ENCODE data around the gene CCDC33.

Gene CCDC33

GRCh38 chr15:74384881-74385643 lies 148.9 kb downstream of the CCDC33 start:
- Histone ChIP-seq H3K4me3 (ENCODE audit: low read length) (peak overlapping the region; percentile 59), H3K9ac (ENCODE audit: low read length) (peak overlapping the region; percentile 89), H3K27ac (ENCODE audit: low read length) (peak overlapping the region; percentile 95), H3K4me1 (ENCODE audit: low read length) (peaks cover 97% of the 10 kb centered on the region), H3K27me3 (ENCODE audit: low read depth, low read length) (no peaks in the 10 kb centered on the region), H4K20me1 (ENCODE audit: insufficient read depth, low read length) (no peaks in the 10 kb centered on the region), H3K36me3 (replicated peaks; ENCODE audit: low read depth, low read length) (no peaks in the 10 kb centered on the region), H3K9me3 (ENCODE audit: insufficient read depth, low read length) (no peaks in the 10 kb centered on the region), H3K4me2 (ENCODE audit: low read length) (peak overlapping the region; percentile 83), H3K79me2 (ENCODE audit: low read length) (peaks cover 23% of the 10 kb centered on the region), H2AFZ (ENCODE audit: low read depth, low read length) (no peak overlapping the region)
- no peak for TF ChIP-seq EZH2phosphoT487 (IDR thresholded peaks at IDR 0.05; ENCODE audit: low read depth)
- no peak for TF ChIP-seq CTCF (IDR thresholded peaks at IDR 0.05; ENCODE audit: low read depth, low read length)

- Histone ChIP-seq H3K4me2 (ENCODE audit: low read length) (peak overlapping the region; percentile 79), H3K4me3 (ENCODE audit: low read length) (peak overlapping the region; percentile 42), H3K27me3 (ENCODE audit: low read depth, low read length) (no peaks in the 10 kb centered on the region), H4K20me1 (ENCODE audit: insufficient read depth, low read length) (no peaks in the 10 kb centered on the region), H3K9ac (ENCODE audit: low read length) (peak overlapping the region; percentile 89), H3K36me3 (replicated peaks; ENCODE audit: low read depth, low read length) (no peaks in the 10 kb centered on the region), H2AFZ (ENCODE audit: low read depth, low read length) (no peak overlapping the region), H3K27ac (ENCODE audit: low read length) (peak overlapping the region; percentile 89), H3K9me3 (ENCODE audit: insufficient read depth, low read length) (no peaks in the 10 kb centered on the region), H3K79me2 (ENCODE audit: low read length) (peaks cover 23% of the 10 kb centered on the region), H3K4me1 (ENCODE audit: low read length) (peaks cover 96% of the 10 kb centered on the region)
- no peak for TF ChIP-seq EZH2phosphoT487 (IDR thresholded peaks at IDR 0.05; ENCODE audit: low read depth)
- TF ChIP-seq CTCF (IDR thresholded peaks at IDR 0.05; ENCODE audit: low read depth, low read length): no peak
These were observed 149.6 kb downstream of the CCDC33 start for GRCh38 chr15:74385733-74386132.

Measured in OCI-LY3 (cell line).